ENCODE measurements around the gene COX6B2. TPM values are rescaled to one million over a fixed set of nuclear protein-coding genes. Genes with fewer than 3 reads are reported as not detected.

The COX6B2 gene
- total RNA-seq, 4 donors from 2014 or later: not detected

GRCh38 chr19:55316646-55317045 is 37.9 kb downstream of the COX6B2 start:
- Histone ChIP-seq H3K27me3 (peaks cover 36% of the 10 kb centered on the region), H3K36me3 (no peaks in the 10 kb centered on the region), H3K4me3 (no peak overlapping the region), H3K9me3 (no peaks in the 10 kb centered on the region), H3K4me1 (peaks cover 0 to 5% (median 0%) of the 10 kb centered on the region in 3 donors), H3K27ac (no peak overlapping the region)
- WGBS, 2 donors (ENCODE audit: low coverage in 1 of 2): 73% methylated on average over 6 of the region's 8 CpGs; no CpG with 5 or more reads in 1 of the 2 donors
- no peak for ATAC-seq
- TF ChIP-seq EP300 (IDR thresholded peaks at IDR 0.05) (no peak), CTCF (IDR thresholded peaks at IDR 0.05) (no peak), POLR2A (IDR thresholded peaks at IDR 0.05) (no peak), POLR2AphosphoS5 (IDR thresholded peaks at IDR 0.05) (no peak)

DNA sequence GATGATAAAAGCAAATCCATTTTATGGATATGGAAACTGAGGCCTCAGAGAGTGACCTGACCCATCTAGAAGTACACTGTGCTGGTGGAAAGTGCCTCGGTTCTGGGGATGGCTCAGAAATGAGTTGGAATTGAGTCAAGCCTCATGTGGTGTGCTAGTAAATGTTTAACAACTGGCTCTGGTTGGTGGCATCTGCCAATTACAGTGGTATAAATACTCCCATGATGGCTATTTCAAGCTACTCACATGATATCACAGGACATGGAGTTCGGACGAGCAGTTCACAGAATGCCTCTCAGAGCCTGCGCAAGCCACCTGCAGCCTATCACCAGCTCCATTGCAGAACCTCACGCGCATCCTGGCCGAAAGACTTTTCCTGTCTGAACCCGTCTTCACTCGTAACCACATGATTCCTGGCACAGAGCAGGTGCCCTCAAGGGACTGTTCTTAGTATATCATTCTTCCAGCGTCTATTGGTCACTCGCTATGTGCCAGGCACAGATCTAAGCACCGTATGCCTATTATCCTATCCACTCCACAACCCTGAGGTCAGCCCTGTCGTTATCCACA is 38.5 kb downstream of the COX6B2 start:
- 78 to 83% methylated on average over 6 to 11 of the region's 13 CpGs for WGBS, 2 donors (ENCODE audit: low coverage in 1 of 2)
- H3K27ac ChIP-seq: no peak overlapping the region
- ATAC-seq: no peak

DNA sequence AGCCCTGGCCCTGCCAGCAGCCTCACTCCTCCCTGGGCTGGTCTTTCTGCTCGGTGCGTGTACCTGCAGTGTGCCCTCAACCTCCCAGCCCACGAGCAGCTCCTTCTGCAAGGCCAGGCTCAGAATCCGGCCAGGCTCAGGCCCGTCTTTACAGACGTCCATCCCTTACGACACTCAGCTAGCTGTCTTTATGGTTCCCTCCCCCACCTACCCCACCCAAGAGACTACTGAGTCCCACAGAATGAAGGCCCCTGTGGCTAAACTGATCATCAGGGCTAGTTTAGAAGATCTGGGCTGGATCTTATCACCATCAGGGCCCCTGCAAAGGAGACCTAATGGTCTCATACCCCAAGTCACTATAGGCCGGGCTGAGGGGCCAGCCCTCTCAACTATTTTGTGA is 40.1 kb downstream of the COX6B2 start:
- no peak for ATAC-seq
- no peak overlapping the region for H3K27ac ChIP-seq
- H3K27me3 ChIP-seq: peaks cover 17% of the 10 kb centered on the region
- no peaks in the 10 kb centered on the region for H3K4me1 ChIP-seq
- H3K36me3 ChIP-seq: peaks cover 0 to 16% of the 10 kb centered on the region in 2 donors
- no peak for TF ChIP-seq POLR2A (IDR thresholded peaks at IDR 0.05)
- no peak for TF ChIP-seq EP300 (IDR thresholded peaks at IDR 0.05)
- H3K4me3 ChIP-seq: no peak overlapping the region
- H3K9me3 ChIP-seq: no peaks in the 10 kb centered on the region
- WGBS, 2 donors (ENCODE audit: low coverage in 1 of 2): 71% methylated on average over 7 of the region's 8 CpGs; no CpG with 5 or more reads in 1 of the 2 donors

More for the DNA sequence above, 38.5 kb downstream of the COX6B2 start:
- no peaks in the 10 kb centered on the region for H3K36me3 ChIP-seq
- no peak for TF ChIP-seq POLR2A (IDR thresholded peaks at IDR 0.05)
- no peak for TF ChIP-seq CTCF (IDR thresholded peaks at IDR 0.05)
- no peak for TF ChIP-seq POLR2AphosphoS5 (IDR thresholded peaks at IDR 0.05)
- TF ChIP-seq EP300 (IDR thresholded peaks at IDR 0.05): no peak
- H3K27me3 ChIP-seq: peaks cover 30% of the 10 kb centered on the region
- H3K9me3 ChIP-seq: no peaks in the 10 kb centered on the region
- H3K4me1 ChIP-seq: peaks cover 0 to 5% (median 0%) of the 10 kb centered on the region in 3 donors
- H3K4me3 ChIP-seq: no peak overlapping the region

GRCh38 chr19:55312621-55313512 is 41.7 kb downstream of the COX6B2 start:
- TF ChIP-seq POLR2AphosphoS5 (IDR thresholded peaks at IDR 0.05): no peak
- TF ChIP-seq EP300 (IDR thresholded peaks at IDR 0.05): no peak
- no peak for TF ChIP-seq POLR2A (IDR thresholded peaks at IDR 0.05)
- no peak for TF ChIP-seq CTCF (IDR thresholded peaks at IDR 0.05)
- H3K27me3 ChIP-seq: peaks cover 11% of the 10 kb centered on the region
- H3K9me3 ChIP-seq: no peaks in the 10 kb centered on the region
- ATAC-seq: no peak
- 40 to 66% methylated on average over 1 to 27 of the region's 47 CpGs for WGBS, 2 donors (ENCODE audit: low coverage in 1 of 2)
- H3K27ac ChIP-seq: no peak overlapping the region
- peaks cover 0 to 30% of the 10 kb centered on the region in 2 donors for H3K36me3 ChIP-seq
- H3K4me1 ChIP-seq: no peaks in the 10 kb centered on the region
- no peak overlapping the region for H3K4me3 ChIP-seq

- peaks cover 0 to 39% of the 10 kb centered on the region in 2 donors for H3K36me3 ChIP-seq
- peaks cover 11% of the 10 kb centered on the region for H3K27me3 ChIP-seq
- no CpG with 5 or more reads among the region's 18 CpGs for WGBS, 2 donors (ENCODE audit: low coverage in 1 of 2)
- H3K27ac ChIP-seq: no peak overlapping the region
- TF ChIP-seq CTCF (IDR thresholded peaks at IDR 0.05) (no peak), POLR2A (IDR thresholded peaks at IDR 0.05) (no peak), POLR2AphosphoS5 (IDR thresholded peaks at IDR 0.05) (no peak), EP300 (IDR thresholded peaks at IDR 0.05) (no peak)
- no peak for ATAC-seq
- no peaks in the 10 kb centered on the region for H3K9me3 ChIP-seq
- H3K4me1 ChIP-seq: no peaks in the 10 kb centered on the region
- no peak overlapping the region for H3K4me3 ChIP-seq
These were observed 42.7 kb downstream of the COX6B2 start for GRCh38 chr19:55311797-55312196.
